Gastrocnemius medialis (tissue), 4 donors: ENCODE data around the gene DNM2. TPM values are rescaled to one million over a fixed set of nuclear protein-coding genes. Genes with fewer than 3 reads are reported as not detected.

Experiments
- ATAC-seq, 2 donors: fragments of 150-250 bp; one replicate each; pipeline ENCODE4 v1.9.1; 2016
- DNase-seq, 2 donors: peaks; one replicate each; pipeline ENCODE4 v3.0.0-alpha.2; 2019
- H3K27ac ChIP-seq, 4 donors: fragments of 200-600 bp; sonication (generic); 1 replicate in 1 of 4; 2 replicates in 3 of 4; pipeline ENCODE4 v1.5.1; 2016 to 2018; ENCODE audit warnings: mild to moderate bottlenecking in 2 of 4, moderate library complexity in 1 of 4
- H3K27me3 ChIP-seq, 3 donors: fragments of 200-600 bp; sonication (generic) in 2 of 3; 1 replicate in 1 of 3; 2 replicates in 2 of 3; pipeline versions ENCODE4 v1.5.1 to v1.6.0; 2016 to 2019; ENCODE audit warnings: mild to moderate bottlenecking in 1 of 3, moderate library complexity in 1 of 3
- H3K36me3 ChIP-seq, 2 donors: fragments of 200-600 bp; sonication (generic) in 1 of 2; one replicate each; pipeline ENCODE4 v1.5.1; 2017 to 2018
- H3K4me1 ChIP-seq, 2 donors: fragments of 200-600 bp; sonication (generic) in 1 of 2; one replicate each; pipeline ENCODE4 v1.5.1; 2016 to 2017; ENCODE audit warnings: mild to moderate bottlenecking in 2 of 2
- H3K4me3 ChIP-seq, 4 donors: fragments of 200-600 bp; sonication (generic) in 3 of 4; 1 replicate in 1 of 4; 2 replicates in 3 of 4; pipeline ENCODE4 v1.5.1; 2016 to 2019; ENCODE audit warnings: mild to moderate bottlenecking in 2 of 4
- H3K9me3 ChIP-seq, 3 donors: fragments of 200-600 bp; sonication (generic) in 2 of 3; 1 replicate in 1 of 3; 2 replicates in 2 of 3; pipeline ENCODE4 v1.5.1; 2016 to 2019
- POLR2A ChIP-seq, 2 donors: fragments of 450-650 bp; IDR thresholded peaks; one replicate each; pipeline ENCODE4 v1.6.1; 2017; ENCODE audit warnings: antibody characterized with exemption in 2 of 2, mild to moderate bottlenecking in 2 of 2, moderate library complexity in 2 of 2
- in situ Hi-C, 4 donors: fragments of 200-750 bp; cut with MboI; loops; one replicate each; pipeline versions ENCODE4 v1.15.0 to v1.8.0; 2017; ENCODE audit warnings: low sequenced_read_pairs in 4 of 4
- intact Hi-C: fragments of 100-400 bp; cut with DNase I; formaldehyde crosslinking; loops from one replicate; pipeline ENCODE4 v1.15.1; 2023; ENCODE audit warnings: low total_unique reads
- total RNA-seq, 4 donors: library from RNA; depleted of rRNA; stranded (reverse); fragments of >200 nt; gene quantifications; one replicate each; pipeline versions ENCODE4 v1.1.0 to v1.2.3, GENCODE V29; 2016
- TF ChIP-seq, protein P1 (sequence below), 5 experiments: fragments of 450-650 bp in 3 of 5; fragments of 200-600 bp in 2 of 5; sonication (generic) in 2 of 5; IDR thresholded peaks in 4 of 5; conservative IDR thresholded peaks in 1 of 5; 1 replicate in 4 of 5; 2 replicates in 1 of 5; pipeline ENCODE4 v1.5.1; 2016 to 2019; ENCODE audit warnings: antibody characterized with exemption in 5 of 5, mild to moderate bottlenecking in 3 of 5, moderate library complexity in 3 of 5

DNM2 gene
- total RNA-seq, 4 donors from 2014 or later: 76.2 to 131 (median 108) TPM

GRCh38 chr19:10769533-10770491 is 51.9 kb downstream of the DNM2 start:
- peaks cover 43 to 50% of the 10 kb centered on the region in 2 donors for H3K4me1 ChIP-seq
- ATAC-seq (peak; percentile 94 to 96), DNase-seq (peak; percentile 69 to 80)
- H3K4me3 ChIP-seq: peak overlapping the region in 1 of 4 donors; percentile 23
- no peak for TF ChIP-seq POLR2A (IDR thresholded peaks at IDR 0.05)
- TF ChIP-seq, protein P1, sequence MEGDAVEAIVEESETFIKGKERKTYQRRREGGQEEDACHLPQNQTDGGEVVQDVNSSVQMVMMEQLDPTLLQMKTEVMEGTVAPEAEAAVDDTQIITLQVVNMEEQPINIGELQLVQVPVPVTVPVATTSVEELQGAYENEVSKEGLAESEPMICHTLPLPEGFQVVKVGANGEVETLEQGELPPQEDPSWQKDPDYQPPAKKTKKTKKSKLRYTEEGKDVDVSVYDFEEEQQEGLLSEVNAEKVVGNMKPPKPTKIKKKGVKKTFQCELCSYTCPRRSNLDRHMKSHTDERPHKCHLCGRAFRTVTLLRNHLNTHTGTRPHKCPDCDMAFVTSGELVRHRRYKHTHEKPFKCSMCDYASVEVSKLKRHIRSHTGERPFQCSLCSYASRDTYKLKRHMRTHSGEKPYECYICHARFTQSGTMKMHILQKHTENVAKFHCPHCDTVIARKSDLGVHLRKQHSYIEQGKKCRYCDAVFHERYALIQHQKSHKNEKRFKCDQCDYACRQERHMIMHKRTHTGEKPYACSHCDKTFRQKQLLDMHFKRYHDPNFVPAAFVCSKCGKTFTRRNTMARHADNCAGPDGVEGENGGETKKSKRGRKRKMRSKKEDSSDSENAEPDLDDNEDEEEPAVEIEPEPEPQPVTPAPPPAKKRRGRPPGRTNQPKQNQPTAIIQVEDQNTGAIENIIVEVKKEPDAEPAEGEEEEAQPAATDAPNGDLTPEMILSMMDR (IDR thresholded peaks at IDR 0.05 in 4 of 5, conservative IDR thresholded peaks at IDR 0.05 in 1 of 5): peak in 4 of 5 experiments; percentile 35 to 61 (median 36)
- H3K27me3 ChIP-seq: no peaks in the 10 kb centered on the region
- H3K36me3 ChIP-seq: peaks cover 0 to 22% of the 10 kb centered on the region in 2 donors
- in situ Hi-C loops (loop anchor here in 2 of 4 donors (5.0 to 10.0 kb wide), 3 partner anchors 53 to 97 kb away; partner anchors contain the start of gene DNM2 (in 1 of the 2)), intact Hi-C loops (loop anchor here (1.0 kb wide), 2 partner anchors 53 to 94 kb away; no protein-coding TSS in a partner anchor)
- peak overlapping the region; percentile 75 to 85 (median 82) for H3K27ac ChIP-seq
- H3K9me3 ChIP-seq: no peaks in the 10 kb centered on the region

- Histone ChIP-seq H3K27ac (no peak overlapping the region), H3K4me1 (peaks cover 12 to 15% of the 10 kb centered on the region in 2 donors), H3K4me3 (no peak overlapping the region), H3K27me3 (no peaks in the 10 kb centered on the region), H3K36me3 (peaks cover 0 to 53% of the 10 kb centered on the region in 2 donors), H3K9me3 (no peaks in the 10 kb centered on the region)
- no peak for TF ChIP-seq POLR2A (IDR thresholded peaks at IDR 0.05)
- TF ChIP-seq, protein P1 (IDR thresholded peaks at IDR 0.05 in 4 of 5, conservative IDR thresholded peaks at IDR 0.05 in 1 of 5): no peak
- intact Hi-C loops (no loop called here), in situ Hi-C loops (loop anchor here in 2 of 4 donors (5.0 to 10.0 kb wide), 2 partner anchors 91 to 93 kb away; no protein-coding TSS in a partner anchor)
- ATAC-seq (no peak), DNase-seq (no peak)
These were observed 56.1 kb downstream of the DNM2 start for GRCh38 chr19:10773969-10774368.

DNA sequence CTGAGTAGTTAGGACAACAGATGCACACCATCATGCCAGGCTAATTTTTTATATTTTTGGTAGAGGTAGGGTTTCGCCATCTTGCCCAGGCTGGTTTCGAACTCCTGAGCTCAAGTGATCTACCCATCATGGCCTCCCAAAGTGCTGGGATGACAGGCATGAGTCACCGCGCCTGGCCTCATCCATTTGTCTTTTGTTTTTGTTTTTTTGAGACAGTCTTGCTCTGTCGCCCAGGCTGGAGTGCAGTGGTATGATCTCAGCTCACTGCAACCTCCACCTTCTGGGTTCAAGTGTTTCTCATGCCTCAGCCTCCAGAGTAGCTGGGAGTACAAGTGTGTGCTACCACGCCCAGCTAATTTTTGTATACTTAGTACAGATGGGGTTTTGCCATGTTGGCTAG is 57.0 kb downstream of the DNM2 start:
- Histone ChIP-seq H3K27me3 (no peaks in the 10 kb centered on the region), H3K9me3 (no peaks in the 10 kb centered on the region), H3K27ac (no peak overlapping the region), H3K4me3 (no peak overlapping the region), H3K4me1 (peaks cover 3 to 7% of the 10 kb centered on the region in 2 donors), H3K36me3 (peaks cover 0 to 57% of the 10 kb centered on the region in 2 donors)
- in situ Hi-C loops: loop anchor here in 2 of 4 donors (5.0 to 10.0 kb wide), 2 partner anchors 90 to 92 kb away; no protein-coding TSS in a partner anchor
- ATAC-seq (no peak), DNase-seq (no peak)
- intact Hi-C loops: no loop called here
- TF ChIP-seq, protein P1 (IDR thresholded peaks at IDR 0.05 in 4 of 5, conservative IDR thresholded peaks at IDR 0.05 in 1 of 5): no peak
- no peak for TF ChIP-seq POLR2A (IDR thresholded peaks at IDR 0.05)

- Histone ChIP-seq H3K4me1 (peaks cover 4 to 7% of the 10 kb centered on the region in 2 donors), H3K4me3 (no peak overlapping the region), H3K9me3 (no peaks in the 10 kb centered on the region), H3K27me3 (no peaks in the 10 kb centered on the region), H3K36me3 (peaks cover 0 to 64% of the 10 kb centered on the region in 2 donors), H3K27ac (no peak overlapping the region)
- intact Hi-C loops (no loop called here), in situ Hi-C loops (loop anchor here in 1 of 4 donors (10.0 kb wide), 1 partner anchor 88 kb away; no protein-coding TSS in a partner anchor)
- ATAC-seq (no peak), DNase-seq (no peak)
- TF ChIP-seq, protein P1 (IDR thresholded peaks at IDR 0.05 in 4 of 5, conservative IDR thresholded peaks at IDR 0.05 in 1 of 5): no peak
These were observed 59.2 kb downstream of the DNM2 start for GRCh38 chr19:10776900-10777650.
